ENCODE results near the gene PPM1E.

- TF ChIP-seq POLR2A (IDR thresholded peaks at IDR 0.05) (no peak), EP300 (IDR thresholded peaks at IDR 0.05) (no peak), POLR2AphosphoS5 (IDR thresholded peaks at IDR 0.05) (no peak)
Observed at GRCh38 chr17:58755577-58756245, at the start of gene PPM1E.

Data from suprapubic skin (tissue), 4 donors.